Measurements from ENCODE around the gene ADAMTSL1. TPM values are rescaled to one million over a fixed set of nuclear protein-coding genes. Genes with fewer than 3 reads are reported as not detected.

Gene ADAMTSL1
- total and polyA plus RNA-seq, 2 of the 13 experiments (the other 11 are each of a cell fraction or from before 2014, with no cell fraction given), result not detected

- TF ChIP-seq ZNF572 (CRISPR knock-in tag; IDR thresholded peaks at IDR 0.05) (no peak), RNF2 (conservative IDR thresholded peaks at IDR 0.05; ENCODE audit: low read depth) (no peak)
Observed at GRCh38 chr9:18935541-18935940, 461.6 kb downstream of the ADAMTSL1 start (continued).

GRCh38 chr9:18936094-18936871 lies 462.3 kb downstream of the ADAMTSL1 start:
- CTCF ChIA-PET (ENCODE audit: low intra/inter-chr PET ratio, low total read pairs), result no interaction called here
- POLR2A ChIA-PET, result no interaction called here
- TF ChIP-seq ZNF609 (CRISPR knock-in tag; IDR thresholded peaks at IDR 0.05; ENCODE audit: borderline replicate concordance) (no peak), ZNF329 (CRISPR knock-in tag; IDR thresholded peaks at IDR 0.05; ENCODE audit: low read depth) (no peak), ZNF138 (CRISPR knock-in tag; IDR thresholded peaks at IDR 0.05; ENCODE audit: low read depth) (no peak), JDP2 (CRISPR knock-in tag; IDR thresholded peaks at IDR 0.05; ENCODE audit: borderline replicate concordance) (no peak), ZNF484 (CRISPR knock-in tag; IDR thresholded peaks at IDR 0.05; ENCODE audit: borderline replicate concordance, low read depth) (no peak), KDM1A (CRISPR knock-in tag; IDR thresholded peaks at IDR 0.05) (no peak), ZNF816 (CRISPR knock-in tag; IDR thresholded peaks at IDR 0.05; ENCODE audit: borderline replicate concordance) (no peak), ZNF513 (CRISPR knock-in tag; conservative IDR thresholded peaks at IDR 0.05) (no peak), SMARCE1 (IDR thresholded peaks at IDR 0.05; ENCODE audit: borderline replicate concordance) (no peak), ZFP36 (IDR thresholded peaks at IDR 0.05; ENCODE audit: borderline replicate concordance, low read depth, low read length, partially characterized antibody) (no peak), KAT2B (IDR thresholded peaks at IDR 0.05; ENCODE audit: borderline replicate concordance, low read depth, low read length) (no peak), THYN1 (CRISPR knock-in tag; IDR thresholded peaks at IDR 0.05; ENCODE audit: borderline replicate concordance, low read depth) (no peak), ZNF20 (CRISPR knock-in tag; IDR thresholded peaks at IDR 0.05) (no peak), ZNF580 (CRISPR knock-in tag; IDR thresholded peaks at IDR 0.05; ENCODE audit: borderline replicate concordance, low read depth) (no peak), ZNF253 (CRISPR knock-in tag; IDR thresholded peaks at IDR 0.05; ENCODE audit: borderline replicate concordance) (no peak)

More at GRCh38 chr9:18936094-18936871, 462.3 kb downstream of the ADAMTSL1 start:
- in situ Hi-C loops (cut with HindIII; ENCODE audit: extremely low pct_ligation_motif_present, low pct_unique_long_range_greater_than_20kb), result no loop called here
- H3K27ac ChIP-seq (ENCODE audit: extremely low read length, insufficient read depth, low read length), result no peak overlapping the region
- H3K27me3 ChIP-seq (ENCODE audit: control insufficient read depth in 1 of 2, insufficient read depth in 2 of 2, low read length in 2 of 2), result peaks cover 1 to 3% of the 10 kb centered on the region in 2 experiments; a peak in 2 of 5 replicates
- H3K9ac ChIP-seq (ENCODE audit: insufficient read depth, low read depth, low read length), result no peak overlapping the region
- no peak overlapping the region for H2AFZ ChIP-seq (ENCODE audit: low read length)
- BruUV-seq (replicated peaks), result no TSS peak
- FAIRE-seq (no peak), ATAC-seq (no peak), DNase-seq (ENCODE audit: low spot score) (no peak)
- no peak overlapping the region for H3K4me2 ChIP-seq (ENCODE audit: low read depth, low read length)
- H3K36me3 ChIP-seq (replicated peaks in 1 of 2; ENCODE audit: control insufficient read depth in 1 of 2, insufficient read depth in 2 of 2, low read length in 2 of 2), result no peaks in the 10 kb centered on the region
- no peak overlapping the region for H3K4me3 ChIP-seq (replicated peaks in 1 of 3; ENCODE audit: insufficient read depth in 1 of 3, low read depth in 2 of 3, low read length in 3 of 3)
- no peaks in the 10 kb centered on the region for H4K20me1 ChIP-seq (ENCODE audit: insufficient read depth, low read length)
- no peaks in the 10 kb centered on the region for H3K79me2 ChIP-seq (ENCODE audit: insufficient read depth, low read length)
- H3K4me1 ChIP-seq (ENCODE audit: insufficient read depth, low read length), result no peaks in the 10 kb centered on the region
- intact Hi-C loops (cut with micrococcal nuclease; ENCODE audit: unreplicated experiment), result no loop called here
- no peaks in the 10 kb centered on the region for H3K9me3 ChIP-seq (ENCODE audit: low read length)
- WGBS (ENCODE audit: low lambda C conversion rate), result 3% methylated on average over 7 of the region's 7 CpGs

Data from HepG2 (cell line).